Measurements from ENCODE around the gene NFX1. TPM values are rescaled to one million over a fixed set of nuclear protein-coding genes. Genes with fewer than 3 reads are reported as not detected.
"Not testable (repeated sequence)": the region's sequence is repeated elsewhere in the genome, so short reads cannot be mapped to it uniquely, and the experiment has no call there.

Gene NFX1
- polyA plus RNA-seq, 3 donors, result 4.3 to 26.3 (median 8.1) TPM

DNA sequence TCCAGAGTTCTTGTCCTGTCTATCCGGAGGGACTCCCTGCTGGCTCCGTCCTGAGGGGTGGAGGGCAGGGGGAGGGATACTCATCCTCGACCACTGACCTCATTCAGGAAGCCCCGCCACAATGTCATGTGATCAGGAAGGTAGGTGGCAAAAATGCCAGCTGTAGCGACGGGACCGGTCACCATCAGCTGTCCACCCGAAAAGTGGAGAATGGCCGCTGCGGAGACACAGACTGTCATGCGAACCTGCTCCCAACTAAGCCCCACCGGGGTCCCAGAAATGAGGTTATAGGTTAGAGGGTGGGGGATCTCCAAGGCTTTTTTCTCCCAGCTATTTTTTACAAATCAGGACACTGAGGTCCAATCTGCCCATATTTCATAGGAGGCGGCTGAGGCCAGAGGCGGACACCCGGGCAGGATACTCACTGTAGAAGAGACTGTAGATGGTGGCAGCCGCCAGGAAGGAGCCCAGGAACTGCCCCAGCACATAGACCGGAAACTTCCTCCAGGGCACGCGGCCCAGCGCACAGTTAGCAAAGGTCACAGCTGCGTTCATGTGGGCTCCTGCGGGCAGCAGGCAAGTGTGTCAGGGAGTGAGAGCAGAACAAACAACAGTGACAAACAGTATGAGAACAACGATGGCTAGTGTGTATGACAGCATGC, 95.8 kb downstream of the NFX1 start:
- H3K4me1 ChIP-seq (ENCODE audit: control insufficient read depth in 1 of 2, insufficient read depth in 2 of 2, low read length in 2 of 2); H3K36me3 Mint-ChIP-seq; H3K4me2 ChIP-seq (replicated peaks; ENCODE audit: extremely low read depth, low read length, poor library complexity, severe bottlenecking); H3K27ac Mint-ChIP-seq; H3K27me3 Mint-ChIP-seq (ENCODE audit: low read depth in 3 of 3); DNase-seq; H3K9me3 ChIP-seq (replicated peaks in 1 of 2; ENCODE audit: control insufficient read depth in 1 of 2, insufficient read depth in 1 of 2, low read length in 2 of 2); H3K4me3 Mint-ChIP-seq; H3K36me3 ChIP-seq (replicated peaks in 1 of 2; ENCODE audit: control insufficient read depth in 1 of 2, insufficient read depth in 2 of 2, low read length in 2 of 2); H3K4me3 ChIP-seq (replicated peaks in 1 of 3; ENCODE audit: low read depth in 2 of 3, low read length in 3 of 3); H3K27ac ChIP-seq (ENCODE audit: low read depth in 1 of 2, low read length in 2 of 2); H3K4me1 Mint-ChIP-seq; H3K9ac ChIP-seq (ENCODE audit: insufficient read depth, low read length, poor library complexity, severe bottlenecking); H4K20me1 ChIP-seq (ENCODE audit: insufficient read depth, low read length); intact Hi-C loops (cut with micrococcal nuclease); H3K9me3 Mint-ChIP-seq; H3K79me2 ChIP-seq (ENCODE audit: insufficient read depth, low read length); H3K27me3 ChIP-seq (ENCODE audit: control insufficient read depth in 2 of 2, insufficient read depth in 2 of 2, low read length in 2 of 2); H2AFZ ChIP-seq (ENCODE audit: insufficient read depth, low read depth, low read length, poor library complexity, severe bottlenecking): not testable (repeated sequence)
- WGBS (ENCODE audit: insufficient coverage), result 100% methylated on average over 1 of the region's 23 CpGs

DNA sequence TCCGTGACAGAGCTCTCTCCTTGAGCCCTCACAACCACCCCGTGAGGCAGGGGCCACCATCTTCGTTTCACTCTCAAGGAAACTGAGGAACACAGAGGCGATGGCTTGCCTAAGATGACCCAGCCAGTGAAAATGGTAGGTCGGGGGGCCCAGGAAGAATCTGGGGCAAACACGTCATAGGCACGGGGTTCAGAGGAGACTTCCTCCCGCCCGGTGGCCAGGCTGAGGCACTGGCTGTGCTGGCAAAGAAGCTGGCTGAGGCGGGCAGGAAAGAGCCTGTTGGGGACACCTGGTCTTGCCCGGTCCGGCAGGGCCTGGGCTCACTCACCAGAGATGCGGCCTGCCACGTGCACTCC, 96.3 kb downstream of the NFX1 start:
- H3K9me3 Mint-ChIP-seq; H3K27ac Mint-ChIP-seq; H3K9ac ChIP-seq (ENCODE audit: insufficient read depth, low read length, poor library complexity, severe bottlenecking); H3K27me3 ChIP-seq (ENCODE audit: control insufficient read depth in 2 of 2, insufficient read depth in 2 of 2, low read length in 2 of 2); H3K4me1 ChIP-seq (ENCODE audit: control insufficient read depth in 1 of 2, insufficient read depth in 2 of 2, low read length in 2 of 2); DNase-seq; H3K27me3 Mint-ChIP-seq (ENCODE audit: low read depth in 3 of 3); H2AFZ ChIP-seq (ENCODE audit: insufficient read depth, low read depth, low read length, poor library complexity, severe bottlenecking); H3K79me2 ChIP-seq (ENCODE audit: insufficient read depth, low read length); H3K4me1 Mint-ChIP-seq; H3K4me2 ChIP-seq (replicated peaks; ENCODE audit: extremely low read depth, low read length, poor library complexity, severe bottlenecking); intact Hi-C loops (cut with micrococcal nuclease); H4K20me1 ChIP-seq (ENCODE audit: insufficient read depth, low read length); H3K9me3 ChIP-seq (replicated peaks in 1 of 2; ENCODE audit: control insufficient read depth in 1 of 2, insufficient read depth in 1 of 2, low read length in 2 of 2); H3K4me3 ChIP-seq (replicated peaks in 1 of 3; ENCODE audit: low read depth in 2 of 3, low read length in 3 of 3); H3K36me3 ChIP-seq (replicated peaks in 1 of 2; ENCODE audit: control insufficient read depth in 1 of 2, insufficient read depth in 2 of 2, low read length in 2 of 2); H3K27ac ChIP-seq (ENCODE audit: low read depth in 1 of 2, low read length in 2 of 2); H3K36me3 Mint-ChIP-seq; H3K4me3 Mint-ChIP-seq: not testable (repeated sequence)
- WGBS (ENCODE audit: insufficient coverage), result 95% methylated on average over 9 of the region's 14 CpGs

GRCh38 chr9:33386998-33387397, 96.7 kb downstream of the NFX1 start:
- H3K9ac ChIP-seq (ENCODE audit: insufficient read depth, low read length, poor library complexity, severe bottlenecking); H3K27ac ChIP-seq (ENCODE audit: low read depth in 1 of 2, low read length in 2 of 2); H3K27me3 ChIP-seq (ENCODE audit: control insufficient read depth in 2 of 2, insufficient read depth in 2 of 2, low read length in 2 of 2); H4K20me1 ChIP-seq (ENCODE audit: insufficient read depth, low read length); H2AFZ ChIP-seq (ENCODE audit: insufficient read depth, low read depth, low read length, poor library complexity, severe bottlenecking); H3K4me3 Mint-ChIP-seq; H3K4me2 ChIP-seq (replicated peaks; ENCODE audit: extremely low read depth, low read length, poor library complexity, severe bottlenecking); H3K36me3 Mint-ChIP-seq; H3K4me1 ChIP-seq (ENCODE audit: control insufficient read depth in 1 of 2, insufficient read depth in 2 of 2, low read length in 2 of 2); H3K4me1 Mint-ChIP-seq; H3K27me3 Mint-ChIP-seq (ENCODE audit: low read depth in 3 of 3); H3K79me2 ChIP-seq (ENCODE audit: insufficient read depth, low read length); H3K4me3 ChIP-seq (replicated peaks in 1 of 3; ENCODE audit: low read depth in 2 of 3, low read length in 3 of 3); DNase-seq; H3K27ac Mint-ChIP-seq; H3K9me3 Mint-ChIP-seq; intact Hi-C loops (cut with micrococcal nuclease); H3K9me3 ChIP-seq (replicated peaks in 1 of 2; ENCODE audit: control insufficient read depth in 1 of 2, insufficient read depth in 1 of 2, low read length in 2 of 2); H3K36me3 ChIP-seq (replicated peaks in 1 of 2; ENCODE audit: control insufficient read depth in 1 of 2, insufficient read depth in 2 of 2, low read length in 2 of 2): not testable (repeated sequence)
- WGBS (ENCODE audit: insufficient coverage), result 60% methylated on average over 1 of the region's 9 CpGs

Data from CD14-positive monocyte (primary cell).